Hematopoietic multipotent progenitor cell treated with erythropoietin and hydrocortisone succinate and interleukin-3 and kit ligand, for 17 days (in vitro differentiated cells): ENCODE data around the gene RETREG3.
"Not testable (repeated sequence)": the region's sequence is repeated elsewhere in the genome, so short reads cannot be mapped to it uniquely, and the experiment has no call there.

Experiments used
- DNase-seq: peaks from one replicate; pipeline ENCODE4 v3.0.0-alpha.2; 2015; ENCODE audit warnings: low spot score

Gene RETREG3

GRCh38 chr17:42553161-42553818, 55.9 kb downstream of the RETREG3 start:
- no peak for DNase-seq

- DNase-seq = not testable (repeated sequence)
Measured at GRCh38 chr17:42552736-42553135, 56.4 kb downstream of the RETREG3 start, which contains the start of gene HSD17B1. HSD17B1 (plus strand) TSS chr17:42552923; CDS start chr17:42552934, 11 bp downstream.

- DNase-seq = no peak
Measured at GRCh38 chr17:42548993-42549755, 60.0 kb downstream of the RETREG3 start.

GRCh38 chr17:42548070-42548837, 60.9 kb downstream of the RETREG3 start:
- DNase-seq = peak; percentile 28

GRCh38 chr17:42547698-42548069, 61.5 kb downstream of the RETREG3 start:
- DNase-seq = no peak

- no peak for DNase-seq
Measured at GRCh38 chr17:42547001-42547461, 62.1 kb downstream of the RETREG3 start.

GRCh38 chr17:42545755-42546505, 63.2 kb downstream of the RETREG3 start:
- DNase-seq = not testable (repeated sequence)

- no peak for DNase-seq
Measured at GRCh38 chr17:42544874-42545283, 64.3 kb downstream of the RETREG3 start.

- no peak for DNase-seq
Measured at GRCh38 chr17:42543190-42544079, 65.7 kb downstream of the RETREG3 start.

GRCh38 chr17:42541041-42541833, 67.9 kb downstream of the RETREG3 start:
- DNase-seq = no peak

GRCh38 chr17:42540558-42540957, 68.6 kb downstream of the RETREG3 start:
- not testable (repeated sequence) for DNase-seq

GRCh38 chr17:42538482-42538881, 70.7 kb downstream of the RETREG3 start:
- no peak for DNase-seq

GRCh38 chr17:42537826-42538451, 71.2 kb downstream of the RETREG3 start:
- no peak for DNase-seq

GRCh38 chr17:42537156-42537805, 71.9 kb downstream of the RETREG3 start:
- no peak for DNase-seq

- peak; percentile 78 for DNase-seq
Measured at GRCh38 chr17:42536372-42537155, 72.6 kb downstream of the RETREG3 start.

GRCh38 chr17:42536048-42536371, 73.2 kb downstream of the RETREG3 start, which contains the start of gene NAGLU:
NAGLU (plus strand) TSS chr17:42536241; CDS start chr17:42536273, 32 bp downstream.
- peak; percentile 88 for DNase-seq

GRCh38 chr17:42535155-42536047, 73.8 kb downstream of the RETREG3 start:
- no peak for DNase-seq
